PC-3 (cell line): ENCODE results near the gene MET. TPM values are rescaled to one million over a fixed set of nuclear protein-coding genes. Genes with fewer than 3 reads are reported as not detected.

Experiments
- ATAC-seq: fragments of 200-7000 bp; cut with Tn5 transposase; 2 replicates; pipeline ENCODE4 v1.9.1; 2020; ENCODE audit warnings: mild to moderate bottlenecking, moderate library complexity
- BruUV-seq: library from RNA; stranded (reverse); fragments of 400-500 nt; replicated peaks from 2 replicates; lab custom pipeline; 2021; lab: Mats Ljungman, UMichigan
- CTCF ChIA-PET: fragments of 300-600 bp; sonication (Branson Sonifier 250); formaldehyde crosslinking; loops from one replicate; lab custom pipeline; 2022; ENCODE audit warnings: antibody characterized with exemption; lab: Charles Lee
- POLR2A ChIA-PET: fragments of 300-600 bp; sonication (Branson Sonifier 250); formaldehyde crosslinking; loops from one replicate; lab custom pipeline; 2022; ENCODE audit warnings: antibody characterized with exemption; ENCODE audit not compliant: unreplicated experiment; lab: Charles Lee
- DNase-seq: peaks from one replicate; pipeline ENCODE4 v3.0.0-alpha.2; 2015
- H2AFZ ChIP-seq: fragments of 300-600 bp; sonication (generic); 2 replicates; pipeline ENCODE4 v1.6.0; 2016; ENCODE audit warnings: antibody characterized with exemption, low read length
- H3F3A ChIP-seq: fragments of 300-600 bp; sonication (generic); one replicate; pipeline ENCODE4 v1.6.0; 2017; ENCODE audit warnings: antibody characterized with exemption, low read length, control low read depth, mild to moderate bottlenecking; ENCODE audit not compliant: unreplicated experiment
- H3K27ac ChIP-seq: fragments of 300-600 bp; sonication (generic); 2 replicates; pipeline ENCODE4 v1.5.1; 2016; ENCODE audit warnings: mild to moderate bottlenecking, low read length
- H3K27me3 ChIP-seq: fragments of 300-600 bp; sonication (generic); 2 replicates; pipeline ENCODE4 v1.6.1; 2016; ENCODE audit warnings: low read length, mixed read lengths
- H3K36me3 ChIP-seq: fragments of 300-600 bp; sonication (generic); 2 replicates; pipeline ENCODE4 v1.6.1; 2016; ENCODE audit warnings: low read depth, mixed run types, low read length, mixed read lengths
- H3K4me1 ChIP-seq: fragments of 300-600 bp; sonication (generic); 2 replicates; pipeline ENCODE4 v1.5.1; 2016; ENCODE audit warnings: low read length; ENCODE audit not compliant: insufficient read depth
- H3K4me2 ChIP-seq: fragments of 300-600 bp; sonication (generic); 2 replicates; pipeline ENCODE4 v1.6.0; 2016; ENCODE audit warnings: low read length
- H3K4me3 ChIP-seq: fragments of 300-600 bp; sonication (generic); 2 replicates; pipeline ENCODE4 v1.5.1; 2016; ENCODE audit warnings: mild to moderate bottlenecking, low read length, mixed read lengths
- H3K79me2 ChIP-seq: fragments of 300-600 bp; sonication (generic); 2 replicates; pipeline ENCODE4 v1.6.1; 2017; ENCODE audit warnings: low read length, mixed read lengths
- H3K9ac ChIP-seq: fragments of 300-600 bp; sonication (generic); 2 replicates; pipeline ENCODE4 v1.6.0; 2016; ENCODE audit warnings: mild to moderate bottlenecking, low read length
- H3K9me2 ChIP-seq: fragments of 300-600 bp; sonication (generic); replicated peaks from 2 replicates; pipeline ENCODE4 v1.6.1; 2016; ENCODE audit warnings: mixed run types, low read length, mixed read lengths
- H3K9me3 ChIP-seq: fragments of 300-600 bp; sonication (generic); 2 replicates; pipeline ENCODE4 v1.6.1; 2016; ENCODE audit warnings: low read length, mixed read lengths
- H4K20me1 ChIP-seq: fragments of 300-600 bp; sonication (generic); 2 replicates; pipeline ENCODE4 v1.6.1; 2016; ENCODE audit warnings: low read length, mixed read lengths
- CTCF ChIP-seq: fragments of 300-600 bp; sonication (generic); conservative IDR thresholded peaks from 2 replicates; pipeline ENCODE4 v1.5.1; 2017; ENCODE audit warnings: antibody characterized with exemption, low read depth, mild to moderate bottlenecking, low read length
- EZH2 ChIP-seq: fragments of 300-600 bp; sonication (generic); IDR thresholded peaks from one replicate; pipeline ENCODE4 v1.6.1; 2017; ENCODE audit warnings: antibody characterized with exemption, mild to moderate bottlenecking, low read length; ENCODE audit not compliant: unreplicated experiment
- EZH2phosphoT487 ChIP-seq: fragments of 300-600 bp; sonication (generic); IDR thresholded peaks from 2 replicates; pipeline ENCODE4 v1.6.1; 2018; ENCODE audit warnings: mild to moderate bottlenecking, antibody characterized with exemption, low read length, borderline replicate concordance
- intact Hi-C: fragments of 100-400 bp; cut with micrococcal nuclease; formaldehyde crosslinking; loops from 2 replicates; pipeline ENCODE4 v1.9.0; 2023
- total RNA-seq: library from RNA; depleted of rRNA; stranded (reverse); fragments of >200 nt; gene quantifications from 2 replicates; pipeline ENCODE4 v1.2.3, GENCODE V29; 2014

Gene MET
- total RNA-seq, 1 experiment from 2014 or later: 118 TPM

DNA sequence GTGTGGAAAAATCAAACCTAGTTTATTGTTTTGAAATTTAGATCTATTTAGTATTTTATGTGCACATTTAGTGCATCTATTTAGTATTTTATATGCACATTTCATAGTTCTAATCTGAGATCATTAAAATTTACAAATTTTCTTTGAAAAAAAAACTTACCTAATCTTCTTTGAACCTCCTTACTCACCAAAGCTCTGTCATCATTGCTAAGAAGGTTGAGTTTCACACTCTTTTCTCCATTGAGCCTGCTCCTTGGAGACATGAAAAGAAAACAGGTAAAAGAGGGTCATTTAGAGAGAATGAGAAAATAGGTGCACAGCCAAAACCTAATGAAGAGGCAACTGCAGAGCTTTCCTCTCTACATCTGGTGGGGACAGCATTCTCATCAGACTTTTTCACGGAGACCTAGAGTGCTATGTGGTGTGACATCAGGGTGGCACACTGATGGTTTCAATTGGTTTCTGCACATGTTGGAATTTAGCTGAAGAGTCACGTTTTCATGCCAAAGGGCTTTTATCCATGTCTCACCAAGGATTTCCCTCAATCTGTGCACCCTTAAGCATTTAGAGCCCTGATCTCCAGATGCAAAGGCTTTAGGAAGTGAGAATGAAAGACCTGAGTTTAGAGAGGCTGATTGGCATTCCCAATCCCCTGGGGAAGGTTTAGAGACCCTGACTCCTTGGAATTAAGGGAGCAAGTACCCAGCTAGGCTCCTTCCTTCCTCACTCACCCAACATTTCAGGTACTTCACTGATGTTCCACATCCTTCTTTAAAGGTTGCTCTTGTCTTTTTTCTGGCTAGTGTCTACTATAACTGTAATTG is 101.1 kb downstream of the MET start:
- TSS peak; percentile 4 for BruUV-seq
- CTCF ChIA-PET: interaction anchor here (0.5 to 0.6 kb wide), 2 partner anchors 83 to 502 kb away, joined by 3 to 4 read pairs; no protein-coding TSS in a partner anchor
- intact Hi-C loops: loop anchor here (5.0 to 10.0 kb wide), 2 partner anchors 46 to 328 kb away; no protein-coding TSS in a partner anchor
- Histone ChIP-seq H3F3A (peaks cover 18% of the 10 kb centered on the region), H3K4me2 (peak overlapping the region; percentile 51), H3K27me3 (no peaks in the 10 kb centered on the region), H3K4me3 (0 out of 2 replicates have a peak overlapping the region, but pooled peaks have one; percentile 7), H3K27ac (peak overlapping the region; percentile 95), H3K9me3 (no peaks in the 10 kb centered on the region), H3K9me2 (no peaks in the 10 kb centered on the region), H2AFZ (no peak overlapping the region), H3K4me1 (peaks cover 67% of the 10 kb centered on the region), H3K36me3 (peaks cover 55% of the 10 kb centered on the region), H3K9ac (peak overlapping the region; percentile 65), H3K79me2 (peaks cover 21% of the 10 kb centered on the region), H4K20me1 (no peaks in the 10 kb centered on the region)
- no peak for ATAC-seq
- no peak for TF ChIP-seq EZH2phosphoT487
- TF ChIP-seq EZH2: no peak
- TF ChIP-seq CTCF: no peak
- POLR2A ChIA-PET: no interaction called here
- no peak for DNase-seq

GRCh38 chr7:116776046-116776445 is 104.0 kb downstream of the MET start:
- H3K9me2 ChIP-seq: no peaks in the 10 kb centered on the region
- H3F3A ChIP-seq: peaks cover 18% of the 10 kb centered on the region
- intact Hi-C loops: loop anchor here (2.0 to 10.0 kb wide), 3 partner anchors 65 to 564 kb away; partner anchors contain the start of gene TES
- CTCF ChIA-PET: interaction anchor here (0.7 to 1.3 kb wide), 2 partner anchors 14 to 104 kb away, joined by 4 read pairs; partner anchors contain the start of gene MET
- H3K4me3 ChIP-seq: 0 out of 2 replicates have a peak overlapping the region, but pooled peaks have one; percentile 3
- peaks cover 55% of the 10 kb centered on the region for H3K36me3 ChIP-seq
- H3K4me1 ChIP-seq: peaks cover 85% of the 10 kb centered on the region
- no peaks in the 10 kb centered on the region for H3K9me3 ChIP-seq
- DNase-seq: no peak
- no peak for ATAC-seq
- no TSS peak for BruUV-seq
- TF ChIP-seq EZH2: no peak
- no peak for TF ChIP-seq EZH2phosphoT487
- peak overlapping the region; percentile 64 for H3K9ac ChIP-seq
- peaks cover 33% of the 10 kb centered on the region for H3K79me2 ChIP-seq
- H3K27ac ChIP-seq: peak overlapping the region; percentile 99
- H2AFZ ChIP-seq: no peak overlapping the region
- H3K4me2 ChIP-seq: peak overlapping the region; percentile 66
- H3K27me3 ChIP-seq: no peaks in the 10 kb centered on the region
- POLR2A ChIA-PET: interaction anchor here (0.5 to 0.9 kb wide), 4 partner anchors 20 to 84 kb away, joined by 3 to 5 read pairs (median 4); no protein-coding TSS in a partner anchor
- no peaks in the 10 kb centered on the region for H4K20me1 ChIP-seq

- no peak overlapping the region for H2AFZ ChIP-seq
- H4K20me1 ChIP-seq: no peaks in the 10 kb centered on the region
- ATAC-seq: peak; percentile 55
- peaks cover 30% of the 10 kb centered on the region for H3K79me2 ChIP-seq
- intact Hi-C loops: loop anchor here (1.0 to 10.0 kb wide), 6 partner anchors 26 to 564 kb away; partner anchors contain the start of genes MET and TES
- ChIA-PET POLR2A (interaction anchor here (0.9 kb wide), 1 partner anchor 50 kb away, joined by 5 read pairs; no protein-coding TSS in a partner anchor), CTCF (interaction anchor here (0.6 to 1.3 kb wide), 2 partner anchors 89 to 104 kb away, joined by 4 to 5 read pairs; partner anchors contain the start of gene MET)
- H3K9ac ChIP-seq: peak overlapping the region; percentile 81
- peak; percentile 91 for DNase-seq
- peak overlapping the region; percentile 53 for H3K4me3 ChIP-seq
- BruUV-seq: no TSS peak
- H3K4me1 ChIP-seq: peaks cover 85% of the 10 kb centered on the region
- no peaks in the 10 kb centered on the region for H3K27me3 ChIP-seq
- H3K36me3 ChIP-seq: peaks cover 53% of the 10 kb centered on the region
- TF ChIP-seq EZH2phosphoT487: no peak
- TF ChIP-seq EZH2: no peak
- no peak for TF ChIP-seq CTCF
- no peaks in the 10 kb centered on the region for H3K9me3 ChIP-seq
- peaks cover 16% of the 10 kb centered on the region for H3F3A ChIP-seq
- peak overlapping the region; percentile 99 for H3K27ac ChIP-seq
- H3K9me2 ChIP-seq: no peaks in the 10 kb centered on the region
- H3K4me2 ChIP-seq: peak overlapping the region; percentile 75
These were observed 104.8 kb downstream of the MET start for GRCh38 chr7:116776610-116777289.
